GM21717 (cell line): ENCODE results near the gene GCHFR.

Experiments
- ATAC-seq: cut with Tn5 transposase; IDR thresholded peaks from one replicate; pipeline ENCODE4 v1.9.1; 2021; ENCODE audit warnings: mild to moderate bottlenecking, moderate library complexity; ENCODE audit not compliant: unreplicated experiment

The GCHFR gene

DNA sequence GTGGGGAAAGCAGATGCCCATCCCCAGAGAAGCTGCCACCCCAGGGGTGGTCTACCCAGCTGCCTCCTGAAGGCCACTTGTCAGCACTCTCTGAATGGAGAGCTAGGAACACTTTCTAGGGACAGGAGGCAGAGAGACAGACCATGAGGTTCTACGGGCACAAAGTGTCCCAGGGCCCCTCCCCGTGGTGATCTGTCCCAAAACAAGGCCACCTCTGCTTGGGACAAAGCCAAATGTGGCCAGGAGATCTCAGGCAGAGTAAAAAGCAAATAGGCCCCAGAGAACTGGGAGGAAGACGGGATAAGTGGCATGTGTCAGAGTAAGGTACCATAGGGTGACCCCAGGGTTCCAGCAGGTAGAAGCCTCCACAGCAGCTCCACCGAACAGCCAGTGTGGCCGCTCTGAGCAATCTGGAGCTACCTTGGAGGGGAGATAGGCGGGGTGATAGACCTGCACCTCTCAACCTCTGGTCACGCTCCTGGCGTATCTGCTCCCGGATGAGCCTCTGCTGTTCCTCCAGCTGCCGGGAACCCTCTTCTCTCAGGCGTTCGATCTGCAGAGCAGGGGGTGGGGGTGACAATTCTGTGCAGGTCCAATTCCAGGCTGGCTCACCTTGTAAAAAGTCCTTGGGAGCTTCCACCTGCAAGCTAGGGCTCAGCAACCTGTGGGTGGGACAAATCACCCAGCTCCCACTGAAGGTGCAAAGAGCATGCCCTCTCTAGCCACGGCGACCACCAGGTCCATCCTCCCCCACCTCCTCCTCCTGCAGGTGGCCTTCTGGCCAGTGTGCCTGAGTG lies 12.1 kb downstream of the GCHFR start:
- no peak for ATAC-seq

DNA sequence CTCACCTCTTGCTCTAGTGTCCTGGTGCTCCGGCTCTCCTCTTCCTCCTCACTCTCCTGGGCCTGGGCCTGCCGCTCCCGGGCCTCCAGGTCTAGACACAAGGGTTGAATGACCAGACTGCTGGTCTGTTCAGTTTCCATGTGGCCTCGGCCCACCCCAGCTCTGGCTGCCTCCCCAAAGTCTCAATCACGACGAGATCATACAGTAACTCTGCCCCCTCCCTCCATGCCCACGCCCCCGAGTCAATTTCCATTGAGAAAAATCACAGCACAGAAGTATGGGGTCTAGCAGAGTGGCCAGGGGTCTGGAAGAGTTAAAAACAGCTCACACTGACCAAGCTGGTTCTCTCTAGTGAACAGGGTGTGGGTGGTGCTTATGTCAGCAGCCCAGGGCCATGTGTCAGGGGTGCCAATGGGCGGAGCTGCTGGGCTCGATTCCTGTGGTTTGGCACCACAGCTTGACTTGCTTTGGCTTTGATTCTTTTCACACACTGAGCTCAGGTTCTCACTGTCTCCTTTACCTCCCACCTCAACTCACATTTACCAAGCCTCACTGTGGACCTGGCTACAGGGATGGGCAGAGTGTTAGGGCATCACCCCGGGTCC lies 12.8 kb downstream of the GCHFR start:
- ATAC-seq, result no peak

DNA sequence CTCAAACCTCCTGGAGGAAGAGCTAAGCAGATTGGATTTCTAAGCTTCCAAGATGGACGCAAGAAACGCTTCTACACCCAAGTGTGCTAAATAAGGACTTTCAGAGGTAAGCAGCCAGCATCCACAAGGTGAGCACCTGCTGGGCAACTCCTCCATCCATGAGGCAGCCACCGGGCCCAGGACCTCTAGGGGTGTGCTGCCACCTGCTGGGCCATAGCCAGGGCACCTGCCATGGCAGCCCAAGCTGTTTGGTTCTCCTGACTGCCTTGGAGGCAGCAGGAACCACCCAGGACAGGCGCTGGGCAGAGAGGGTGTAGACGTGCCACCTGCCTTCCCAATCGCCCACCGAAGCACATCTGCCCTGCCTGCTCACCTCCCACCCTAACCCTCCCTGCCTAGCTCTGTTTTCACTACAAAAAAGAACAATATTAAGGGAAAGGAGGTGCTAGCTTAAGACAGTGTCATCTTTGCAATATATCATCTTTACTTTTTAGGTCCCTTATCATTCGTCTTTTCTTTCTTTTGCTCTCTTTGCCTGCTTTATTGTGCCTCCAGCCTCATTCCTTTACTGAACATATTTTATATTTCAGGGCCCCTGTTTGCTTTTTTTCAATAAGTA lies 18.9 kb downstream of the GCHFR start:
- ATAC-seq, result no peak

DNA sequence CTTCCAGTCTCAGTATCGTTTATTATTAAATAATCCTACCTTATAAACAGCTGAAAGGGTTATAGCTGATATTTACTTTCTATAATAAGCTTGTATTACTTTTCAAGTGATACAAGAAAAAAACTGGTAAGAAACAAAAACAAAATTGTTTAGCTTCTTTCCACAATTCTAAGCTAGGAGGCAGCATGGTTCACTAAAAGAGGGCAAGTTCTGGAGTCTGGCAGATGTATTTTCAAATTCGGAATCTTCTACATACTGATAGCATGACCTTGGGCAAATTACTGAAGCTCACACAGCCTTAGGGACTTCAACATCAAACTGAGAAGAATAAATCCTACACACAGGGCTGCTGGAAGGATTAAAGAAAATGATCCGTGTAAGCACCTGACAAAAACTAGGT lies 21.3 kb downstream of the GCHFR start:
- ATAC-seq, result no peak

DNA sequence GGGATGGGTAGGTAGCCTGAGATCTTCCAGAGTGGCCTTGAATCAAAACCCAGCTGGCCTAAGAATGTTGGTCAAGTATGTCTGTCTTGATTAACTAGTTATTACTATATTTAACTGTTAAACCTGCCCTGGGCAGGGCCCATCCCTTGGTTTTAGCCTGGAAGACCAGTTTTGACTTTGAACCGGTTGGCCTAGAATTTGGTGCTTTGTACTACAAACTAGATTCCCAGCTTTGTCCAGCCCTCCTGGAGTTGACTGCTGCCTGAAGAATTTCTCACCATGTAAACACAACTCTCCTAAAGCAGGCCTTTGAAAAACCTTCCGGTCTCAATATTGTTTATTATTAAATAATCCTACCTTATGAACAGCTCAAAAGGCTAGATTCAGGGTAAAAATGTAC lies 21.9 kb downstream of the GCHFR start:
- no peak for ATAC-seq

DNA sequence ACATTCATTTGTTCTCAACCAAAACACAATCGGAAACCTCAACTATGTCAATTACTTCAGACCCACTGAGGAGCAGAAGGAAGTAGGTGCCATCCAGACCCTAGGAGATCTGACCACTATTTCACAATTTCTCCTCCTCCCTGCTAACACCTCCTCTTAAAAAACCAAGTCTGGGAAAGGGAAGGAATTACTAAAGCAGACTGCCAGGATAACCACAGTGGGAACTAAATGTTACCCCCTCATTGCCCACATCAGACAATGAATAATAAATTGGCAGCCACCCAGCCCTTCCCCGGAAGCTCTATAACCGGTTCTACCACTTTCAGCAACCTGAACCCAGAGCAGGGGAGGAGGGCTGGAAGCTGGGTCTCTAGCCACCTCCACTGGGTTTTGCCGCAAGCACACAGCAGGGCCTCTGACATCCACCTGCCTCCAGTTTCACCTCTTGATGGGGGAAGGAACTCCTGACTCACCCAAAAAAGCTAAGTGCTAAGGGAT lies 23.5 kb downstream of the GCHFR start:
- ATAC-seq, result no peak

DNA sequence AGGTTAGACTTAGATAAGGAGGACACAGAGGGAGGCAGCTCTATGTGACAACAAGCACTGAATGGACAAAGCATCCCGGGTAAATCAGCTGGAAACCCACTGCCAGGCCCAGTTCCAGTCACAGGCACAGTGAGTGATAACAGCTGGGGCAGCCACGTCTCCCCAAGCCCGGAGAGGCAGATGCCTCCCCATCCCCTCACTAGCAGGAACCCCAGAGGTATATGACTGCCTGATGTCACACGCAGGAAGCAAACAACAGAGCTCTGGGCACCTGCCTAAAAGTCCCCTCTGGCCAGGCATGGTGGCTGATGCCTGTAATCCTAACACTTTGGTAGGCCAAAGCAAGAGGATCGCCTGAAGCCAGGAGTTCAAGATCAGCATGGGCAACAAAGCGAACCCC lies 24.1 kb downstream of the GCHFR start:
- no peak for ATAC-seq

DNA sequence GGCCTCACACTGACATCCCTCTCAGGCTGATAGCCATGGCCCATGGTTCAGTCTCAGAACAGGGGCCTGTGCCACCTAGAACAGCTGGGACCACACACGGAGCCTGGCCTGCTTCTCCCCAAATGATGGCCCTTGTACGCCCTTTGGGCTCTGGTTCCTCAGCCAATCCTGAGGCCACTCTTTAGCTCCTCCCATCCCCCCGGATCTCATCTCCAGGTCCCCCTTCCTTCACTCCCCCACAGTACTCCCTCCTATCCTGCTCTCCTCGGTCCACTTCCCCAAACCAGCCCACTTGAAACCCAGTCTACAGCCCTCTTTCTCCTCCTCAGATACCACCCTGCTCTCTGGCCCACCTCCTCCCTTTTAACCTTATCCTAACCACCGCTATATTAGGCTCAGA lies 25.3 kb downstream of the GCHFR start:
- ATAC-seq, result no peak

DNA sequence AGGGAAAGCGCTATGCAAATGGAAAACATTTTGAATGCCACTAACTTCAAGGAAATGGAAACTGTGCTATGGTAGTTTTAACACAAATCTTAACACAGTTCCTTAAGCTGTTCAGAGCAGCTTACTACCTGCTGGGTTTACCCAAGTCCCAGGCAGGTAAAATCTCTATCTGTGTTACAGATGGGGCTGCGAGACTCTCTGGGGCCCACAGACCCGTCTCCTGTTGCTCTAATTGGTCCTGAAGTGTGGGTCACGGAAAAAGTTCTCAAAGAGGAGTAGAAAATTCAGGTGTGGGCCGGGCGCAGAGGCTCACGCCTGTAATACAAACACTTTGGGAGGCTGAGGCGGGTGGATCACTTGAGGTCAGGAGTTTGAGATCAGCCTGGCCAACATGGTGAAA lies 26.1 kb downstream of the GCHFR start:
- ATAC-seq, result no peak

DNA sequence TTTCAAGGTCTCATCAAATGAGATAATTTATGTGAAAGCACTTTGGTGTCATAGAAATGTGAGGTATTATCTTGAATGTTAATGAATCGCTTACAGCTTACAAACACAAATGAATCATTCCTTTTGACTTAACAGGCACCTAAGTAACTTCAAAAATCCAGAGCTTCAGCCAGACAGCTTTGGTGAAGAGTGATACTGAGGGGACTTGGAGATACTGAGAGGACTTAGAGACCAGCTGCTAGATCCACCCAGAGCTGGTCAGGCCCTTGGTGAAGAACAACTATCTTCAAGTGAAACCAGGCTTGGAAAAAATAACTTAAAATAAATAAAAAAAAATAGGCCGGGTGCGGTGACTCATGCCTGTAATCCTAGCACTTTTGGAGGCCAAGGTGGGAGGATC lies 26.9 kb downstream of the GCHFR start:
- ATAC-seq, result no peak

DNA sequence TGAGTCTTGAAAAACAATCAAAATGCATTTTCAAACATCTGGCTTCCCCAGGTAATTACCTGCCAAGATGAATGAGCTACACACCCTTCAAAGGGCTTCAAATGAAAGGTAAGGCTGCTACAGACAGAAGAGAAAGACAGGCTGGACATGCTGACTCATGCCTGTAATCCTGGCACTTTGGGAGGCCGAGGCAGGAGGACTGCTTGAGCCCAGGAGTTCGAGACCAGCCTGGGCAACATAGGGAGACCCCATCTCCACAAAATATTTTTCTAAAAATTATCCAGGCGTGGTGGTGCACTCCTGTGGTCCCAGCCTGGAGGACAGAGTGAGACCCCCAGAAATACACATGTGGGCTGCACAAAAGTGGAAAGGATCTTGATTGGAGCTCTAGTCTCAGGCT lies 28.5 kb downstream of the GCHFR start:
- no peak for ATAC-seq

DNA sequence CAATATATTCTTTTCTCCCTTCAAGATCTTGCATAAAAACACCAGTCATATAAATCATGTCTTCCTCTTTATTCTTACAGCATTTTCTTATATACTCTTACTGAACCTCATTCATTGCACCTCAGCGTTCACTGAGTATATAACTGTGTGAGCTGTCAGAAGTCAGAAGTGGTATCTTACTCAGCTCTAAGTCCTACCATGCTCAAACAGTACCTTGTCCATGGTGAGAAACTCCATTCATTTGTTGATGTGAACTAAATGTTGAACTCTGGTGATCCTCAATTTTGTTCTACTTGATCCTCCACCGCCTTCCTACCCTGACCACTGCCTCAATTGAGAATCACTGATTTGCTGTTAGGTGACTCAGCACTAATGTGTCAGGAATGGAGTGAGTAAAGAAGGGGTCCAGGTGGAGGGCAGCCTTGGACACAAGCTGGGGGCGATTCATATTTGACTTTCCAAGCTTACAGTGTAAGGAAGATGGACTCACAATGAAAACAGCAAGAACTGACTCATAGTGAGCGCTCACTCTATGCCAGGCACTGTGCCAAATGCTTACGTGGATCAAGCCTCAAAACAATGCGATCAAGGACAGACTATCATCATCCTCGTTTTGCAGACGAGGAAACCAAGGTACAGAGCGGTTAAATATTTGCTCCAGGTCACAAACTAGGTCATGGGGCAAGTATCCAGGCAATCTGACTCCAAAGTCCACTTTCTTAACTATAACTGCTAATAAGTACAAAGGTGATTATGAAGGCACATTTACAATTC lies 29.5 kb downstream of the GCHFR start:
- ATAC-seq, result no peak

DNA sequence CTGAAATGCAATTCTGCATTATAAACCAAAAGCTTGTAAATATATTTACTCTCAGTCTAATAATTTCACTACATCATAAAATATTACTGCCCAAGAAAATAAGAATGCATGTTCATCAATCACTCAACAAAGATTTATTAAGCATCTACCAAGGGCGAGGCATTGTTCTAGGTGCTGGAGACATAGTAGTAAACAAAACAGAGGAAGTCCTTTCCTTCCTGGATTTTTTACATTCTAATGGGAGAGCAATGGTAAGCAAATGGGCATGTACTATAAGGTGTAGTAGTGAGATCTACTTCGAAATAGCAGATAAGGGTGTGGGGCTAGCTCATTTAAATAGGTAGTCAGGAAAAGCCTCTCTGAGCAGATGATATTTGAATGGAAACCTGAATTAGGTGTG lies 32.2 kb downstream of the GCHFR start:
- ATAC-seq, result no peak

DNA sequence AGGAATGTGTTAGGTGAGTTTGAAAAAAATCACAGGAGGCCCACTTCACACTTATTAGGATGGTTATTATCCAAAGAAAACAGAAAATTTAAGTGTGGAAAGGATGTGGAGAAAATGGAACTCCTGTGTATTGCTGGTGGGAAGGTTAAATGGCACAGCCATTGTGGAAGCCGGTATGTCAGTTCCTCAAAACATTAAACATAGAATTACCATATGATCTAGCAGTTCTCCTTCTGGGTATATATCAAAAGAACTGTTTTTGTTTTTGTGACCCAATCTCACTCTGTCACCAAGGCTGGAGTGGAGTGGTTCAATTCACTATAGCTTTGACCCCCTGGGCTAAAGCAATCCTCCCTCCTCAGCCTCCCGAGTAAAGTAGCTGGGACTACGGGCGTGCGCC lies 32.6 kb downstream of the GCHFR start:
- ATAC-seq, result no peak

DNA sequence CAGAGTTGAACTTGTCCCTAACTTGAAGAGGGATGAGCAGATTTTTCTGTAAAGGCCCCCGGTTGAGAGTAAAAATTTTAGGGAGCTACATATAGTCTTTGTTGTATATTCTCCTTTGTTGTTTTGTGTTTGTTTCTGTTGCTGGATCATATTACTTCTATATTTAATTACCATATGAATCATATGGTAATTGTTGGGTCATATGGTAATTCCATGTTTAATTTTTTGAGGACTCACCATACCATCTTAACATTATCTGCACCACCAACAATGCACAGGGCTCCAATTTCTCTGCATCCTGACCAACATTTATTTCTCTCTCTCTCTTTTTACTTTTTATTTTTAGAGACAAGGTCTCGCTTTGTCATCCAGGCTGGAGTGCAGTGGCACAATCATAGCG lies 35.7 kb downstream of the GCHFR start:
- ATAC-seq, result no peak

DNA sequence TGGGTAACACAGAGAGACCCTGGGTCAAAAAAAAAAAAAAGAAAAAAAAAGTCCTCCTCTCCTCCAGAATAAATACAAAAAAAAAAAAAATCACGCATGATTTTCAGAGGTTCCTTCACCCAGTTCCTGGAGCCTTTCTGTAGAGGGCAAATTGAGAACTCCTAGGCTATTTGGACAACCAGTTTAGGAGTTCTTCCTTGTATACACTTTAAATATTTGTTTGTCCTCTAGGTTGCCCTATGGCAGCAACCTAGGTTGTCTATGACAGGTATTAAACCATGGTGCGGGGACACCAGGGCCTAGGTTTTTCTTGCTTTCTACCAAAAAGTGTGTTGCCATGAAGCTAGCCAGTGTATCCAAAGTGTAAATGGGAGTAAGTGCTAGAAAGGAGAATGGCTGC lies 39.2 kb downstream of the GCHFR start:
- no peak for ATAC-seq

DNA sequence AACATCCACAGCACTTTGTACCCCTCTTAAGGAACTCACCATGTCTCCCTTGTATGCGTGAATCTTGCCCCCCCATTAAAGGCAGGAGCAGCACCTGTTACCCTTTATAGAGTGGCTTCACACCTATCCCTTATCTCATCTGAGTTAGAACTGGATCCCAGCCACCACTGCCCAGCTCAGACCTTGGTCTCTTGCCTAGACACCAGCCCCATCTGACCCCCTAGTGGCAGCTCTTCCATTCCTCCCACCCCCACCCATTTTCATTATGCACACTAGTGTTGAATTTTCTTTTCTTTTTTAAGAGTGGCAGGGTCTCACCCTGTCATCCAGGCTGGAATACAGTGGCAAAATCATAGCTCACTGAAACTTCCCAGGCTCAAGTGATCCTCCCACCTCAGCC lies 39.8 kb downstream of the GCHFR start:
- no peak for ATAC-seq

DNA sequence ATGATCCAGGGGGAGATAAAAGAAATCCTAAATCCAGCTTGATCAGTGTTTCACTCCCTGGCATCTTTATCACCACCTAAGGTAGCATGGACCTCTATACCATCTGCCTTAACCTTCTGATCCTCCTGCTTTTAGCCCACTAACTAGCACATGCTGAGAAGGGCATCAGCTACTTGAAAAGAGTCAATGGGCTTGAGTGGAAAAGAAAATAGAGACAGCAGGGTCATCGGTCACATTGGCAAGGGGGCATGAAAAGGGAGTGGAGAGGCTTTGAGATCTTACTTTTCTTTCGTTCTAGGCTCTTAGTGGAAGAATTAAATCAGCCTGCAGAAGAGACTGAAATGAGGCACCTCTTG lies 42.8 kb downstream of the GCHFR start:
- no peak for ATAC-seq

DNA sequence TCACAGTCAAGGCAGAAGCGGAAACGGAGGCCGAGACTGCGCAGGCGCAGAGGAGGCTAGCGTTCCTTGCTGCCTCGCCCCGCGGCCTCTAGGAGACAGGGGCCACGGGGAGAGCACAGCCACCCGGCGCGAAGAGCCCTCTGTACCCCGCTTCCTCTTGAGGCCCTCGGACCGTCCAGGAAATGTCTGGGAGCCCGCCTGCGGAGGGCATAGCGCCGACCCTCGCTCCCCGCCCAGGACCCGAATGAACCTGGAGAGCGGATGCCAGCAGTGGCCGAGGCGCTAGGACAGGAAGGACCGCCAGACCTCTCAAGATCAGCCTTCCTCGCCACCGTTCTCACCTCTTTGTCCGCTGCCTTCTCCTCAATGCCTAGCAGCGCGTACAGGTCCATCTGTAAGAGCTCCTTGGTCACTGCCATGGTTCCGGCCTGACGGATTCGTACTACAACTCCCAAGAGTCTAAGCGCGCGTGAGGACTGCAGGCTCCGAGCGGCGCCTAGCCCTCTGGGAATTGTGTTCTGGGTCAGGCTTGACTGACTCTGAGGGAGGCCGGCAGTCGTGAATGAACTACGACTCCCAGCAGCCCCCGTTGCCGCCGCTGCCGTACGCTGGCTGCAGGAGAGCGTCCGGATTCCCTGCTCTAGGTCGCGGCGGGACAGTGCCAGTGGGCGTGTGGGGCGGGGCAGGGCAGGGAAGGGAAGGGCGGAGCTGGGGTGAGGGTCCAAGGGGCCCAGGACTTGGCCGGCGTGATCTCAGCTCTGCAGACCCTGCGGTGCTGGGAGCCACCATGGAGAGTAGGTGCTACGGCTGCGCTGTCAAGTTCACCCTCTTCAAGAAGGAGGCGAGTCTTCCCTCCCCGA lies 43.4 kb downstream of the GCHFR start, which contains the start of the genes DNAJC17 and ZFYVE19:
DNAJC17 (minus strand) TSS at position 446 of the 860 bp plus-strand sequence; CDS start at position 419, 27 bp downstream.
ZFYVE19 (plus strand) TSS at position 62 of the 860 bp plus-strand sequence; CDS start at position 563, 501 bp downstream.
- peak; percentile 87 for ATAC-seq

DNA sequence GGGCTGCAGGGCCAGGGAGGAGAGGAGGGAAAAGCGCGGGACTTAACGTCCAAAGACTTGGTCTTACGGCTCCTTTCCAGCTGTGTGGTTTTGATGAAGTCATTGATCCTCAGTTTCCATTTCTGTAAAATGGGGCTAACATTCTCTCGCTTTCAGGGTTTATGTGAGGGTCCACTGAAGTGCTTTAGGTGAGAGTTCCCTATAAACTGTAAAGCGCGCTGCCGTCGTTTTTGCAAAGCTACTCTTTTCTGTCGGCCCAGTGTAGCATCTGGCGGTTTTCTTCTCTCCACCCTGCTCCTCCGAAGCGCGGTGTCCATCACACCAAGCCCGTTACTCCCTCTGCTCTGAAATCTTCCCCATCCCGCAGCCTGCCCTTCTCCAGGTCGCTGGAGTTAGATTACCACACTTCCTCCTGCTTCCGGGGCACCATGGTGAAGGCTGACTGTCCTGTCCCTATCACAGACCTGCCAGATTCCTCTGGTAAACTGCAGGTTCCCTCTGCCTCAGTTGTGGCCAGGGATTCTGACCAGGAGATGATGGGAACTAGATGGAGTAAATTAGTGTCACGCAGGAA lies 44.1 kb downstream of the GCHFR start:
- no peak for ATAC-seq
